HG03442 (cell line): Measurements from ENCODE around the gene PMIS2.

ENCODE experiments used
- ATAC-seq: cut with Tn5 transposase; IDR thresholded peaks from one replicate; pipeline ENCODE4 v1.9.1; 2021; ENCODE audit warnings: mild to moderate bottlenecking, moderate library complexity; ENCODE audit not compliant: unreplicated experiment

PMIS2 gene

GRCh38 chr19:35623327-35624010, 37.5 kb downstream of the PMIS2 start:
- ATAC-seq = no peak

DNA sequence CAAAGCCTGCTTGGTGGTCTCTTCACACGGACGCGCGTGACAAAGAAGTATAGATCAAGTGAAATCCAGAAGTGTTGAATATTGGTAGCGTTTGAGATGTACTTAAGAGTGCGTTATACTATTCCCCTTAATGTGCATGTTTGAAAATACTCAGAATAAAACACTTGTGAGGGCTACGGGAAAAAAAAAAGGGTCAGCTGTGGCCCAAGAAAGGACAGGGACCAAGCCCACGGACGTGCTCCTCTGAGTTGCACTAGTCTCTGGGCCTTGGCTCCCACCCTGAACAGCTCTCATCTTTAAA, 42.2 kb downstream of the PMIS2 start:
- no peak for ATAC-seq

DNA sequence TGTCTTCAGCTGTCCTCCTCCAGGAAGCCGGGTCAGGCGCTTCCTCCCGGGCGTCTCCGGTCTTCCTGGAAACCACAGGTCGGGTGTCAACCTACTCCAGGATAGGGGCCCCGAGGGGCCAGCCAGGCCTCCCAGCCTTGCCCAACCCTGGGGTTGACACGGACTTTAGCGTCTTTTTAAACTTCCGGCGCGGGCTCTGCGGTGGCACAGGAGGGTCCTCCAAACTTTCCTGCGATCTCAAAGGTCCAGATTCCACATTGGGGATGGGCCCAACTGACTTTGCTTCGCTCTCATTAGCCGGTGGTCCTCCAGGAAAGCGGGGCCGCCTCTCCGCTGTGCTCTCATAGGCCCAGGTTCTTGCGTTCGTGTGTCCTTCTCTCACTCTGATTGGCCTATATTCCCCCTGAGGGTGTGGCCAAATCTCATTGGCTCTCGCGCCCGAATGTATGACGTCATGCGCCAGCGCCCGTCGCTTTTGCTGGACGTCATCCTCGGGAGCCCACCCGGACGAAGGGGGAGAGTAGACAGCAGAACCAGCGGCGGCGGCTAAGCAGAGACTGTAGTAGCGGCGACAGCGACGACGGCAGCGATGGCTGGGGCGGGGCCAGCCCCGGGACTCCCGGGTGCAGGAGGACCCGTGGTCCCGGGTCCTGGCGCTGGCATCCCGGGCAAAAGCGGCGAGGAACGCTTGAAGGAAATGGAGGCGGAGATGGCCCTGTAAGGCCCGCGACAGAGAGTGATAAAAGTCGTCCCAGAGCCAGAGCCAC, 42.8 kb downstream of the PMIS2 start, which contains the start of gene RBM42:
Gene RBM42 (plus strand): TSS at position 472 of the 767 bp plus-strand sequence. CDS start 118 bp downstream, at position 590.
- ATAC-seq = peak; percentile 93

DNA sequence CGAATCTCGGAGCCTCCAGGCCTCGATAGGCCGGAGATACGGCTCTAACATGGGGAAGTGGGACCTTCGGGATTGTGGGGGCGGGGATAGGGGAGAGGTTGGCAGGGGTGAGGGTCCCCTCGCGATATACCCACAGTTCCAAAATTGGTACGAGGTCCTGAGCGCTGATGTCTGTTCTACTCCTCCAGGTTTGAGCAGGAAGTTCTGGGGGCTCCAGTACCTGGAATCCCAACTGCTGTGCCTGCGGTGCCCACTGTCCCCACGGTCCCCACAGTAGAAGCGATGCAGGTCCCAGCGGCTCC, 43.3 kb downstream of the PMIS2 start:
- no peak for ATAC-seq

GRCh38 chr19:35633727-35634440, 47.9 kb downstream of the PMIS2 start:
- no peak for ATAC-seq

GRCh38 chr19:35636651-35637050, 50.7 kb downstream of the PMIS2 start:
- ATAC-seq = no peak
